Measurements from ENCODE around the gene EPS8L2. TPM values are rescaled to one million over a fixed set of nuclear protein-coding genes. Genes with fewer than 3 reads are reported as not detected.
A peak's percentile ranks its signal among the peaks of the same experiment; 100 is the strongest.

The EPS8L2 gene
- total RNA-seq, 4 donors from 2014 or later, result 185 to 259 (median 195) TPM

DNA sequence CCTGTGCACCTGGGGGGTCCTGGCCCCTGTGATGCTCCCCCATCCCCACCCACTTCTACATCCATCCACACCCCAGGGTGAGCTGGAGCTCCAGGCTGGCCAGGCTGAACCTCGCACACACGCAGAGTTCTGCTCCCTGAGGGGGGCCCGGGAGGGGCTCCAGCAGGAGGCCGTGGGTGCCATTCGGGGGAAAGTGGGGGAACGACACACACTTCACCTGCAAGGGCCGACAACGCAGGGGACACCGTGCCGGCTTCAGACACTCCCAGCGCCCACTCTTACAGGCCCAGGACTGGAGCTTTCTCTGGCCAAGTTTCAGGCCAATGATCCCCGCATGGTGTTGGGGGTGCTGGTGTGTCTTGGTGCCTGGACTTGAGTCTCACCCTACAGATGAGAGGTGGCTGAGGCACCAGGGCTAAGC is 21.3 kb downstream of the EPS8L2 start:
- peak overlapping the region; percentile 68 to 80 (median 75) for H3K27ac ChIP-seq
- H3K9me3 ChIP-seq, result no peaks in the 10 kb centered on the region
- intact Hi-C loops (cut with DNase I), result loop anchor here (5.0 to 10.0 kb wide), 2 partner anchors 62 to 175 kb away; no protein-coding TSS in a partner anchor
- H3K4me1 ChIP-seq, result peaks cover 23 to 34% of the 10 kb centered on the region in 2 donors
- H3K4me3 ChIP-seq (replicated peaks in 1 of 3), result no peak overlapping the region
- H3K27me3 ChIP-seq, result no peaks in the 10 kb centered on the region
- H3K36me3 ChIP-seq, result peaks cover 2 to 3% of the 10 kb centered on the region in 2 donors
- DNase-seq, result no peak
- WGBS, 2 donors, result 87 to 93% methylated on average over 12 of the region's 12 CpGs
- TF ChIP-seq, protein P1, sequence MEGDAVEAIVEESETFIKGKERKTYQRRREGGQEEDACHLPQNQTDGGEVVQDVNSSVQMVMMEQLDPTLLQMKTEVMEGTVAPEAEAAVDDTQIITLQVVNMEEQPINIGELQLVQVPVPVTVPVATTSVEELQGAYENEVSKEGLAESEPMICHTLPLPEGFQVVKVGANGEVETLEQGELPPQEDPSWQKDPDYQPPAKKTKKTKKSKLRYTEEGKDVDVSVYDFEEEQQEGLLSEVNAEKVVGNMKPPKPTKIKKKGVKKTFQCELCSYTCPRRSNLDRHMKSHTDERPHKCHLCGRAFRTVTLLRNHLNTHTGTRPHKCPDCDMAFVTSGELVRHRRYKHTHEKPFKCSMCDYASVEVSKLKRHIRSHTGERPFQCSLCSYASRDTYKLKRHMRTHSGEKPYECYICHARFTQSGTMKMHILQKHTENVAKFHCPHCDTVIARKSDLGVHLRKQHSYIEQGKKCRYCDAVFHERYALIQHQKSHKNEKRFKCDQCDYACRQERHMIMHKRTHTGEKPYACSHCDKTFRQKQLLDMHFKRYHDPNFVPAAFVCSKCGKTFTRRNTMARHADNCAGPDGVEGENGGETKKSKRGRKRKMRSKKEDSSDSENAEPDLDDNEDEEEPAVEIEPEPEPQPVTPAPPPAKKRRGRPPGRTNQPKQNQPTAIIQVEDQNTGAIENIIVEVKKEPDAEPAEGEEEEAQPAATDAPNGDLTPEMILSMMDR (IDR thresholded peaks at IDR 0.05), result no peak
- TF ChIP-seq POLR2A (IDR thresholded peaks at IDR 0.05), result no peak

DNA sequence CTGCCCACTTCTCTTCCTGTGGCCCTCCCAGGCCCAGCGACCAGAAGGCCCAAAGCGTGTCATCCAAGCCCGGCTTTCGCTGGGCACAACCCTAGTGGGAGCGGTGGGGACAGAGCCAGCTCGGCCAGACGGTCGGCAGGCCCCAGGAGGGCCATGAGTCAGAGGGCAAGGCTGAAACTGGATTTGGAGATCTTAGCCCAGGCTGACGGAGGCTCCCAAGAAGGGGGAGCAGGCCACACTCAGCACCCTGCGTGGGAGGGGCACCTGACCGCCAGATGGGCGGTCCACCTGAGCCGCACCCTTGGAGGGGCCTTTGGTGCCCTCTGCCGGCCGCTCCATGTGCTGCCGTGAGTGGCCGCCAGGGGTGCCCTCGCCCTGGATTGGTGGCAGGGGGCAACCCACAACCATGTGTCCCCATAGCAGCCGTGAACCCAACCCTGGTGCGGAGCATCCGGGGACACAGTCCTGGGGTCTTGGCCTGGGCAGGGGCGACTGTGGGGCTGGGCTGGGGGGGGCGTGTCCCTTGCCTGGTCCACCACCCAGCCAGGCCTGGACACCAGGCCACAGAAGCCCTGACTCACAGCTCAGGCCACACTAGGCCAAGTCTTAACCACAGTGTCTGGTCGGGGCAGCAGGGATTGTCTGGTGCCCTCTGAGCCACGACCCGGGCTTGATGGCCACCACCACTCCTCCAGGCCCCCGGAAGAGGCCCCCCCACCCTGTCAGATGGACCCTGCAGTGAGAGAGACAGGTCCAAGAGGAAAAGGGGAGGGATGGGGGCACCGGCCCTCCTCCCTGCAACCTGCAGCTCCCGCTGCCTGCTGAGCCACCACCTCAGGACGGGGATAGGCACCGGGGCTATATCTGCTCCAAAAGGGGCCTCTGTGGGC is 22.1 kb downstream of the EPS8L2 start:
- Histone ChIP-seq H3K27ac (peak overlapping the region; percentile 68 to 80 (median 75)), H3K36me3 (no peaks in the 10 kb centered on the region), H3K27me3 (no peaks in the 10 kb centered on the region), H3K4me1 (peaks cover 23 to 34% of the 10 kb centered on the region in 2 donors), H3K4me3 (replicated peaks in 1 of 3) (no peak overlapping the region), H3K9me3 (no peaks in the 10 kb centered on the region)
- intact Hi-C loops (cut with DNase I), result loop anchor here (5.0 to 10.0 kb wide), 2 partner anchors 63 to 176 kb away; no protein-coding TSS in a partner anchor
- WGBS, 2 donors, result 18 to 59% methylated on average over 9 to 12 of the region's 31 CpGs
- TF ChIP-seq, protein P1 (IDR thresholded peaks at IDR 0.05), result peak; percentile 96 to 100 (median 99)
- peak in 1 of 2 donors; percentile 56 for TF ChIP-seq POLR2A (IDR thresholded peaks at IDR 0.05)
- peak; percentile 97 for DNase-seq

DNA sequence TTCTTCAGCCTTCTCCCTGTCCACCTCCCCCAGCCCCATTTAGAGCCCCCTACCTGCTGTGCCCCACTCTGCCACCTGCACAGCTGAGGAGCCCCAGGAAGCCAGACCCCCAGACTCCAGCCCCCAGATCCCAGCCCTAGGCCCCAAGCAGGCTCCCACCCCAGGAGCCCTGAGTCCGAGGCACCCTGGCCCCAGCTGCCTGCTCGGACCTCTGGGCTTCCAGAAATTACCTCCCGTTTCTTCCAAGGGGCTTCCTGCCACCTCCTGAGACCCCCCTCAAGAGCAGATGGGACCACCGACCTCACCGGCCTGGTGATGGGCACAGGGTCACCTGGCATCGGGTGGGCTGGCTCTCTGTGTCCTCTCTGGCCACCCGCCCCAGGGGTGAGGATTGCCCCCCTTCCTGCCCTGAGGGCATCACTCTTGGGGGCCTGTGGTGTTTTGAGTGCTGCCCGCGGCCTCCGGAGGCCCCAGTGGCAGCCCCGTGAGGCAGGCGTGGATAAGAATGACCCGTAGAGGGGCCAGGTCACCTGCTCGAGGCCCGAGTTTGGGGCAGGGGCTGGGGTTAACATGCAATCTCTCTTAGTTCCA is 23.0 kb downstream of the EPS8L2 start:
- intact Hi-C loops (cut with DNase I), result loop anchor here (5.0 to 10.0 kb wide), 2 partner anchors 64 to 177 kb away; no protein-coding TSS in a partner anchor
- H3K27me3 ChIP-seq, result no peaks in the 10 kb centered on the region
- no peak overlapping the region for H3K4me3 ChIP-seq (replicated peaks in 1 of 3)
- no peaks in the 10 kb centered on the region for H3K36me3 ChIP-seq
- H3K27ac ChIP-seq, result peak overlapping the region in 1 of 3 donors; percentile 80
- 76 to 80% methylated on average over 1 to 15 of the region's 15 CpGs for WGBS, 2 donors
- H3K4me1 ChIP-seq, result peaks cover 23 to 34% of the 10 kb centered on the region in 2 donors
- H3K9me3 ChIP-seq, result no peaks in the 10 kb centered on the region
- TF ChIP-seq, protein P1 (IDR thresholded peaks at IDR 0.05), result no peak
- TF ChIP-seq POLR2A (IDR thresholded peaks at IDR 0.05), result no peak
- DNase-seq, result no peak

DNA sequence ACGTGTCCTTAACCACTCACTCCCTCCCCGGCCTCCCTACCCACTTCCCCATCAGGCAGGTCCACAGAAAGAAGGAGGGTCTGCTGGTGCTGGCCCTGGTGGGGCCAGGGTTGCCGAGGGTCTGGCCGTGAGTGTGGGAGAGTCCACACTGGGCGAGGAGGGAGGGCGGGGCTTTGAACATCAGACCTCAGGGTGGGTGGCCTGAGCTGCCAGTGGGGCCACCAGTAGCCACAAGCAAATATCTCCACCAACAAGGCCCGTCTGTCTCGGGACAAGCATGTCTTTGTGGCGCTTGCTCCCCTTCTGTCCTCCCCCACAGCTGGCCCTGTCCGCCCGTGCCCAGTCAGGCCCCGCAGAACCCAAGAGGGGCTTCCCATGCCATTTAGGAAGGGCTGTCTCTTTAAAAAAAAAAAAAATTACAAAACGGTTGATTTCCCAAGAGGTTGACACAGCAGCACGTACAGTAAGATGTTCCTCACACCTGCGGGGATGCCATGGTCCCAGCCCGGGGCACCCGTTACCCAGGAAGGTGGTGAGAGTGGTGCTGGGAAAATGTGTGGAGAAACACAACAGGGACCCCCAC is 23.6 kb downstream of the EPS8L2 start:
- Histone ChIP-seq H3K4me1 (peaks cover 23 to 34% of the 10 kb centered on the region in 2 donors), H3K4me3 (replicated peaks in 1 of 3) (no peak overlapping the region), H3K27ac (no peak overlapping the region), H3K9me3 (no peaks in the 10 kb centered on the region), H3K27me3 (no peaks in the 10 kb centered on the region), H3K36me3 (no peaks in the 10 kb centered on the region)
- no peak for DNase-seq
- TF ChIP-seq, protein P1 (IDR thresholded peaks at IDR 0.05), result no peak
- no peak for TF ChIP-seq POLR2A (IDR thresholded peaks at IDR 0.05)
- intact Hi-C loops (cut with DNase I), result loop anchor here (5.0 to 10.0 kb wide), 2 partner anchors 65 to 177 kb away; no protein-coding TSS in a partner anchor
- 40 to 44% methylated on average over 16 to 17 of the region's 17 CpGs for WGBS, 2 donors
